H9 (cell line): ENCODE results near the gene NUMA1. TPM values are rescaled to one million over a fixed set of nuclear protein-coding genes. Genes with fewer than 3 reads are reported as not detected.

ENCODE experiments used
- DNase-seq: peaks from one replicate; pipeline ENCODE4 v3.0.0-alpha.2; 2017
- H2AFZ ChIP-seq: one replicate; pipeline ENCODE4 v1.6.1; 2013; ENCODE audit warnings: mild to moderate bottlenecking, low read length, control low read depth, moderate library complexity
- H2AK5ac ChIP-seq: 2 replicates; pipeline ENCODE4 v1.6.1; 2013; ENCODE audit warnings: low read length, control low read depth, mixed read lengths; ENCODE audit not compliant: insufficient read length
- H2BK120ac ChIP-seq: one replicate; pipeline ENCODE4 v1.6.1; 2013; ENCODE audit warnings: low read depth, mild to moderate bottlenecking, low read length, control low read depth, inconsistent platforms; ENCODE audit not compliant: poor library complexity, severe bottlenecking
- H2BK12ac ChIP-seq: 2 replicates; pipeline ENCODE4 v1.6.1; 2013; ENCODE audit warnings: low read length, control low read depth, mixed read lengths, low read depth; ENCODE audit not compliant: insufficient read length
- H2BK15ac ChIP-seq: 2 replicates; pipeline ENCODE4 v1.6.1; 2013; ENCODE audit warnings: low read depth, low read length, control low read depth
- H2BK20ac ChIP-seq: one replicate; pipeline ENCODE4 v1.6.1; 2013; ENCODE audit warnings: low read depth, mild to moderate bottlenecking, low read length, control low read depth, inconsistent platforms; ENCODE audit not compliant: poor library complexity, severe bottlenecking
- H2BK5ac ChIP-seq: 2 replicates; pipeline ENCODE4 v1.6.1; 2013; ENCODE audit warnings: low read length, control low read depth, mixed read lengths; ENCODE audit not compliant: insufficient read length
- H3K14ac ChIP-seq: 2 replicates; pipeline ENCODE4 v1.6.1; 2013; ENCODE audit warnings: low read length, control low read depth; ENCODE audit not compliant: insufficient read depth
- H3K18ac ChIP-seq: 2 replicates; pipeline ENCODE4 v1.6.1; 2013; ENCODE audit warnings: low read depth, mild to moderate bottlenecking, mixed read lengths, low read length, control low read depth; ENCODE audit not compliant: insufficient read length
- H3K23ac ChIP-seq: 2 replicates; pipeline ENCODE4 v1.6.1; 2013; ENCODE audit warnings: low read length, control low read depth, mixed read lengths, low read depth; ENCODE audit not compliant: insufficient read length
- H3K23me2 ChIP-seq: 2 replicates; pipeline ENCODE4 v1.6.1; 2013; ENCODE audit warnings: low read depth, mild to moderate bottlenecking, mixed read lengths, low read length, control low read depth; ENCODE audit not compliant: insufficient read length, poor library complexity, severe bottlenecking
- H3K27ac ChIP-seq: 2 replicates; pipeline ENCODE4 v1.5.1; 2013; ENCODE audit warnings: low read length, control low read depth, mixed read lengths, low read depth; ENCODE audit not compliant: insufficient read length
- H3K27me3 ChIP-seq: 2 replicates; pipeline ENCODE4 v1.6.1; 2013; ENCODE audit warnings: low read length, control low read depth, inconsistent platforms; ENCODE audit not compliant: insufficient read depth
- H3K4ac ChIP-seq: 2 replicates; pipeline ENCODE4 v1.6.1; 2013; ENCODE audit warnings: low read depth, mild to moderate bottlenecking, control low read depth, inconsistent platforms, low read length, moderate library complexity
- H3K4me1 ChIP-seq: 2 replicates; pipeline ENCODE4 v1.6.1; 2013; ENCODE audit warnings: low read length, control low read depth, inconsistent platforms; ENCODE audit not compliant: insufficient read depth
- H3K4me2 ChIP-seq: 2 replicates; pipeline ENCODE4 v1.6.1; 2013; ENCODE audit warnings: low read length, control low read depth, mixed read lengths; ENCODE audit not compliant: insufficient read length, insufficient read depth
- H3K56ac ChIP-seq: 2 replicates; pipeline ENCODE4 v1.6.1; 2013; ENCODE audit warnings: low read depth, mild to moderate bottlenecking, mixed read lengths, low read length, control low read depth; ENCODE audit not compliant: insufficient read length
- H3K79me1 ChIP-seq: 2 replicates; pipeline ENCODE4 v1.6.1; 2013; ENCODE audit warnings: low read depth, mild to moderate bottlenecking, moderate library complexity, low read length, control low read depth, inconsistent platforms; ENCODE audit not compliant: insufficient read depth, poor library complexity, severe bottlenecking
- H3K79me2 ChIP-seq: 2 replicates; pipeline ENCODE4 v1.6.1; 2013; ENCODE audit warnings: low read length, control low read depth, inconsistent platforms; ENCODE audit not compliant: insufficient read depth
- H3K9ac ChIP-seq: 2 replicates; pipeline ENCODE4 v1.6.1; 2013; ENCODE audit warnings: low read length, control low read depth, mixed read lengths; ENCODE audit not compliant: insufficient read length; ENCODE audit errors: extremely low read depth
- H3K9me3 ChIP-seq: one replicate; pipeline ENCODE4 v1.6.1; 2013; ENCODE audit warnings: low read depth, low read length, inconsistent platforms; ENCODE audit not compliant: control insufficient read depth
- H3T11ph ChIP-seq: one replicate; pipeline ENCODE4 v1.6.1; 2013; ENCODE audit warnings: mild to moderate bottlenecking, low read length, control low read depth, inconsistent platforms
- H4K20me1 ChIP-seq: one replicate; pipeline ENCODE4 v1.6.1; 2013; ENCODE audit not compliant: control insufficient read depth, insufficient read length, insufficient read depth
- H4K5ac ChIP-seq: 2 replicates; pipeline ENCODE4 v1.6.1; 2013; ENCODE audit warnings: low read depth, mild to moderate bottlenecking, mixed read lengths, low read length, control low read depth; ENCODE audit not compliant: insufficient read length
- H4K8ac ChIP-seq: replicated peaks from 2 replicates; pipeline ENCODE4 v1.6.1; 2013; ENCODE audit warnings: low read length, control low read depth, mixed read lengths, low read depth; ENCODE audit not compliant: insufficient read length
- H4K91ac ChIP-seq: 2 replicates; pipeline ENCODE4 v1.6.1; 2013; ENCODE audit warnings: low read depth, mild to moderate bottlenecking, moderate library complexity, mixed read lengths, low read length, control low read depth; ENCODE audit not compliant: insufficient read length
- H3K27ac Mint-ChIP-seq, 3 experiments: 2 replicates in 2 of 3; 3 replicates in 1 of 3; pipeline ENCODE4 v1.8.0; 2020 to 2021; ENCODE audit warnings: mixed read lengths in 3 of 3, mild to moderate bottlenecking in 1 of 3, moderate library complexity in 1 of 3
- H3K27me3 Mint-ChIP-seq: 2 replicates; pipeline ENCODE4 v1.8.0; 2021; ENCODE audit warnings: low read depth, mild to moderate bottlenecking, moderate library complexity, mixed read lengths
- H3K36me3 Mint-ChIP-seq, 3 experiments: 2 replicates in 2 of 3; 3 replicates in 1 of 3; pipeline ENCODE4 v1.8.0; 2020 to 2021; ENCODE audit warnings: low read depth in 3 of 3, mixed read lengths in 3 of 3; ENCODE audit not compliant: insufficient read depth in 1 of 3
- H3K4me1 Mint-ChIP-seq, 2 experiments: 2 replicates each; pipeline ENCODE4 v1.8.0; 2020; ENCODE audit warnings: mixed read lengths in 2 of 2
- H3K4me3 Mint-ChIP-seq, 2 experiments: 2 replicates in 1 of 2; 3 replicates in 1 of 2; pipeline ENCODE4 v1.8.0; 2020 to 2021; ENCODE audit warnings: mild to moderate bottlenecking in 2 of 2, mixed read lengths in 2 of 2, moderate library complexity in 1 of 2
- H3K9me3 Mint-ChIP-seq, 2 experiments: 2 replicates in 1 of 2; 3 replicates in 1 of 2; pipeline ENCODE4 v1.8.0; 2020; ENCODE audit warnings: mild to moderate bottlenecking in 2 of 2, mixed read lengths in 2 of 2, moderate library complexity in 1 of 2
- CTCF ChIP-seq: fragments of 200-600 bp; sonication (generic); conservative IDR thresholded peaks from 3 replicates; pipeline ENCODE4 v1.8.0; 2021; ENCODE audit warnings: antibody characterized with exemption, mild to moderate bottlenecking
- WGBS: extraction: QIAGEN DNeasy Blood & Tissue Kit; methylation state at CpG from one replicate; pipeline ENCODE4 v1.1.7; 2013; ENCODE audit warnings: missing lambda C conversion rate, low lambda C conversion rate, mixed read lengths; ENCODE audit not compliant: insufficient read length; ENCODE audit errors: extremely low coverage; 5-methylcytosine and 5-hydroxymethylcytosine counted together
- microRNA-seq: library from miRNA; unstranded; fragments of <30 nt; microRNA quantifications from one replicate; pipeline ENCODE4, GENCODE V29; 2020; ENCODE audit warnings: borderline microRNAs expressed
- total RNA-seq: library from RNA; stranded (reverse); gene quantifications from 2 replicates; pipeline ENCODE4 v1.2.1, GENCODE V29; 2021

Gene NUMA1
- total RNA-seq, 1 experiment from 2014 or later: 136 TPM

- Histone ChIP-seq H3K27me3 (no peaks in the 10 kb centered on the region), H3K56ac (no peak overlapping the region), H2BK15ac (no peak overlapping the region), H2BK12ac (no peak overlapping the region), H2AK5ac (no peak overlapping the region), H3T11ph (no peak overlapping the region), H2BK20ac (no peak overlapping the region), H4K8ac (no peak overlapping the region), H3K4me1 (no peaks in the 10 kb centered on the region), H2AFZ (no peak overlapping the region), H4K5ac (no peak overlapping the region), H2BK120ac (no peak overlapping the region), H4K20me1 (no peaks in the 10 kb centered on the region), H3K4me2 (no peak overlapping the region), H3K4ac (no peak overlapping the region), H3K9ac (no peak overlapping the region), H3K23ac (no peak overlapping the region), H2BK5ac (no peak overlapping the region), H3K79me1 (peaks cover 9% of the 10 kb centered on the region), H3K18ac (no peak overlapping the region), H3K14ac (no peak overlapping the region), H3K23me2 (no peaks in the 10 kb centered on the region), H3K27ac (no peak overlapping the region), H4K91ac (no peak overlapping the region), H3K79me2 (no peaks in the 10 kb centered on the region; the same call in 1 of the 2 replicates), H3K9me3 (no peaks in the 10 kb centered on the region)
- Mint-ChIP-seq H3K4me1 (no peaks in the 10 kb centered on the region), H3K9me3 (no peaks in the 10 kb centered on the region), H3K4me3 (no peak overlapping the region), H3K27me3 (no peaks in the 10 kb centered on the region), H3K27ac (no peak overlapping the region), H3K36me3 (peaks cover 6 to 8% (median 6%) of the 10 kb centered on the region in 3 experiments)
- DNase-seq: no peak
- no peak for TF ChIP-seq CTCF
- no CpG with 5 or more reads among the region's 3 CpGs for WGBS
Observed at GRCh38 chr11:71955898-71956456, 124.4 kb downstream of the NUMA1 start.

Small RNA genes lying within 50 kb of the gene (microRNA-seq; reads per million reads assigned to microRNA genes)
- gene MIR3165: not detected

Other genes with a start within 250 kb of the NUMA1 start
- gene DEFB108B, start 247.3 kb downstream of the NUMA1 start, total RNA-seq: not detected in 2 replicates
- not detected in 2 replicates for gene DEFB131B, start 202.1 kb downstream of the NUMA1 start, total RNA-seq
- 9.1 and 11.0 TPM in 2 replicates for gene XNDC1N, start 151.9 kb downstream of the NUMA1 start, total RNA-seq
- 53.3 and 56.9 TPM in 2 replicates for gene RNF121, start 151.5 kb downstream of the NUMA1 start, total RNA-seq
- gene IL18BP, start 81.6 kb downstream of the NUMA1 start, total RNA-seq: 10.2 and 10.6 TPM in 2 replicates
- 3.1 and 6.4 TPM in 2 replicates for gene LRRC51, start 308 bp upstream of the NUMA1 start, total RNA-seq
- 96.2 and 96.3 TPM in 2 replicates for gene LAMTOR1, start 22.8 kb upstream of the NUMA1 start, total RNA-seq
- not detected in 2 replicates for gene TOMT, start 25.4 kb upstream of the NUMA1 start, total RNA-seq
- 72.6 and 79.3 TPM in 2 replicates for gene ANAPC15, start 32.2 kb upstream of the NUMA1 start, total RNA-seq
- gene FOLR3, start 55.2 kb upstream of the NUMA1 start, total RNA-seq: not detected in 2 replicates
- 0.92 and 1.2 TPM in 2 replicates for gene FOLR1, start 111.6 kb upstream of the NUMA1 start, total RNA-seq
- not detected in 2 replicates for gene FOLR2, start 136.3 kb upstream of the NUMA1 start, total RNA-seq
- 207 and 214 TPM in 2 replicates for gene INPPL1, start 144.2 kb upstream of the NUMA1 start, total RNA-seq
- gene PHOX2A, start 163.6 kb upstream of the NUMA1 start, total RNA-seq: 1.1 and 1.4 TPM in 2 replicates